Activated CD4-positive, alpha-beta T cell treated with anti-CD3 and anti-CD28 coated beads, Interleukin-2, amount 10 ng/mL, durations not matched to agents 24 days and 14 days (primary cell): ENCODE results near the gene ZSWIM4. TPM values are rescaled to one million over a fixed set of nuclear protein-coding genes. Genes with fewer than 3 reads are reported as not detected.
A peak's percentile ranks its signal among the peaks of the same experiment; 100 is the strongest.
"Not testable (repeated sequence)": the region's sequence is repeated elsewhere in the genome, so short reads cannot be mapped to it uniquely, and the experiment has no call there.

Source experiments
- DNase-seq: peaks from one replicate; pipeline ENCODE4 v3.0.0; 2022
- H3K27ac Mint-ChIP-seq: one replicate; pipeline ENCODE4 v1.8.0; 2022; ENCODE audit warnings: mild to moderate bottlenecking, mixed read lengths
- H3K27me3 Mint-ChIP-seq: one replicate; pipeline ENCODE4 v1.8.0; 2022; ENCODE audit warnings: mixed read lengths
- H3K36me3 Mint-ChIP-seq: one replicate; pipeline ENCODE4 v1.8.0; 2022; ENCODE audit warnings: low read depth, mild to moderate bottlenecking, mixed read lengths
- H3K4me1 Mint-ChIP-seq: one replicate; pipeline ENCODE4 v1.8.0; 2021; ENCODE audit warnings: mixed read lengths
- H3K4me3 Mint-ChIP-seq: one replicate; pipeline ENCODE4 v1.8.0; 2022; ENCODE audit warnings: mild to moderate bottlenecking, moderate library complexity, mixed read lengths
- H3K9me3 Mint-ChIP-seq: one replicate; pipeline ENCODE4 v1.8.0; 2021; ENCODE audit warnings: mixed read lengths
- intact Hi-C: fragments of 100-400 bp; cut with micrococcal nuclease; formaldehyde crosslinking; loops from one replicate; pipeline ENCODE4 v1.15.1; 2023
- total RNA-seq: library from RNA; stranded (reverse); gene quantifications from 2 replicates; pipeline ENCODE4 v1.2.3, GENCODE V29; 2022

ZSWIM4 gene
- total RNA-seq, 1 donor from 2014 or later: 7.5 TPM

- peak; percentile 67 for DNase-seq
- Mint-ChIP-seq H3K27me3 (no peaks in the 10 kb centered on the region), H3K9me3 (no peaks in the 10 kb centered on the region), H3K36me3 (peaks cover 2% of the 10 kb centered on the region), H3K4me3 (peak overlapping the region; percentile 48), H3K4me1 (peaks cover 37% of the 10 kb centered on the region), H3K27ac (peak overlapping the region; percentile 87)
- intact Hi-C loops: loop anchor here (10.0 kb wide), 1 partner anchor 676 kb away; the partner anchor contains the start of gene TECR
Observed at GRCh38 chr19:13848798-13849676, 53.8 kb downstream of the ZSWIM4 start.

GRCh38 chr19:13849991-13850909 lies 55.0 kb downstream of the ZSWIM4 start:
- H3K9me3 Mint-ChIP-seq: no peaks in the 10 kb centered on the region
- peaks cover 2% of the 10 kb centered on the region for H3K36me3 Mint-ChIP-seq
- peak; percentile 93 for DNase-seq
- H3K27me3 Mint-ChIP-seq: no peaks in the 10 kb centered on the region
- peaks cover 26% of the 10 kb centered on the region for H3K4me1 Mint-ChIP-seq
- peak overlapping the region; percentile 86 for H3K27ac Mint-ChIP-seq
- intact Hi-C loops: loop anchor here (10.0 kb wide), 1 partner anchor 675 kb away; the partner anchor contains the start of gene TECR
- H3K4me3 Mint-ChIP-seq: peak overlapping the region; percentile 69

- intact Hi-C loops: no loop called here
- no peaks in the 10 kb centered on the region for H3K9me3 Mint-ChIP-seq
- peak; percentile 70 for DNase-seq
- peak overlapping the region; percentile 69 for H3K4me3 Mint-ChIP-seq
- H3K36me3 Mint-ChIP-seq: peaks cover 2% of the 10 kb centered on the region
- H3K4me1 Mint-ChIP-seq: peaks cover 21% of the 10 kb centered on the region
- peak overlapping the region; percentile 86 for H3K27ac Mint-ChIP-seq
- no peaks in the 10 kb centered on the region for H3K27me3 Mint-ChIP-seq
Observed at GRCh38 chr19:13850910-13851733, 55.9 kb downstream of the ZSWIM4 start.

GRCh38 chr19:13851734-13852114 lies 56.5 kb downstream of the ZSWIM4 start:
- H3K9me3 Mint-ChIP-seq, H3K27ac Mint-ChIP-seq, intact Hi-C loops, H3K36me3 Mint-ChIP-seq, H3K4me3 Mint-ChIP-seq, H3K27me3 Mint-ChIP-seq, DNase-seq: not testable (repeated sequence)
- peaks cover 15% of the 10 kb centered on the region for H3K4me1 Mint-ChIP-seq

- H3K9me3 Mint-ChIP-seq, H3K27me3 Mint-ChIP-seq, H3K36me3 Mint-ChIP-seq, H3K4me3 Mint-ChIP-seq, intact Hi-C loops, DNase-seq, H3K27ac Mint-ChIP-seq: not testable (repeated sequence)
- H3K4me1 Mint-ChIP-seq: peaks cover 12% of the 10 kb centered on the region
Observed at GRCh38 chr19:13852171-13852707, 57.0 kb downstream of the ZSWIM4 start.

- Mint-ChIP-seq H3K36me3 (no peaks in the 10 kb centered on the region), H3K27ac (no peak overlapping the region), H3K27me3 (no peaks in the 10 kb centered on the region), H3K4me3 (no peak overlapping the region), H3K9me3 (no peaks in the 10 kb centered on the region), H3K4me1 (peaks cover 13% of the 10 kb centered on the region)
- no peak for DNase-seq
- intact Hi-C loops: no loop called here
Observed at GRCh38 chr19:13856497-13856896, 61.3 kb downstream of the ZSWIM4 start.

GRCh38 chr19:13859361-13859880 lies 64.2 kb downstream of the ZSWIM4 start:
- H3K36me3 Mint-ChIP-seq: peaks cover 1% of the 10 kb centered on the region
- peaks cover 32% of the 10 kb centered on the region for H3K4me1 Mint-ChIP-seq
- no peak for DNase-seq

GRCh38 chr19:13860679-13861391 lies 65.6 kb downstream of the ZSWIM4 start:
- Mint-ChIP-seq H3K4me3 (peak overlapping the region; percentile 98), H3K27me3 (peaks cover 15% of the 10 kb centered on the region), H3K27ac (peak overlapping the region; percentile 98), H3K9me3 (no peaks in the 10 kb centered on the region), H3K4me1 (peaks cover 34% of the 10 kb centered on the region), H3K36me3 (peaks cover 2% of the 10 kb centered on the region)
- intact Hi-C loops: loop anchor here (1.0 kb wide), 1 partner anchor 14 kb away; no protein-coding TSS in a partner anchor
- no peak for DNase-seq

More at GRCh38 chr19:13859361-13859880, 64.2 kb downstream of the ZSWIM4 start:
- Mint-ChIP-seq H3K27ac (peak overlapping the region; percentile 72), H3K27me3 (peaks cover 10% of the 10 kb centered on the region), H3K4me3 (no peak overlapping the region), H3K9me3 (no peaks in the 10 kb centered on the region)
- intact Hi-C loops: no loop called here

- peak overlapping the region; percentile 98 for H3K4me3 Mint-ChIP-seq
- peaks cover 2% of the 10 kb centered on the region for H3K36me3 Mint-ChIP-seq
- H3K4me1 Mint-ChIP-seq: peaks cover 37% of the 10 kb centered on the region
- peak overlapping the region; percentile 98 for H3K27ac Mint-ChIP-seq
- intact Hi-C loops: loop anchor here (1.0 kb wide), 1 partner anchor 14 kb away; no protein-coding TSS in a partner anchor
- DNase-seq: no peak
- no peaks in the 10 kb centered on the region for H3K9me3 Mint-ChIP-seq
- peaks cover 18% of the 10 kb centered on the region for H3K27me3 Mint-ChIP-seq
Observed at GRCh38 chr19:13861392-13861713, 66.1 kb downstream of the ZSWIM4 start.

- DNase-seq: peak; percentile 97
- Mint-ChIP-seq H3K9me3 (no peaks in the 10 kb centered on the region), H3K36me3 (peaks cover 3% of the 10 kb centered on the region), H3K4me3 (peak overlapping the region; percentile 98), H3K27me3 (peaks cover 24% of the 10 kb centered on the region), H3K27ac (peak overlapping the region; percentile 98), H3K4me1 (peaks cover 41% of the 10 kb centered on the region)
- intact Hi-C loops: loop anchor here (1.0 to 2.0 kb wide), 6 partner anchors 15 to 585 kb away; partner anchors contain the start of gene C19orf53
Observed at GRCh38 chr19:13861714-13862531, 66.7 kb downstream of the ZSWIM4 start.

GRCh38 chr19:13864046-13864666 lies 68.9 kb downstream of the ZSWIM4 start:
- Mint-ChIP-seq H3K36me3 (peaks cover 3% of the 10 kb centered on the region), H3K4me3 (peak overlapping the region; percentile 72), H3K27me3 (peaks cover 31% of the 10 kb centered on the region), H3K4me1 (peaks cover 47% of the 10 kb centered on the region), H3K27ac (peak overlapping the region; percentile 83), H3K9me3 (no peaks in the 10 kb centered on the region)
- intact Hi-C loops: no loop called here
- DNase-seq: no peak
